ENCODE measurements around the gene ROPN1B.

The ROPN1B gene

GRCh38 chr3:126005951-126006350 lies 37.0 kb downstream of the ROPN1B start:
- no peak for DNase-seq

GRCh38 chr3:126008219-126008618 lies 39.2 kb downstream of the ROPN1B start:
- DNase-seq = no peak

GRCh38 chr3:126009181-126009580 lies 40.2 kb downstream of the ROPN1B start:
- DNase-seq = no peak

GRCh38 chr3:126013751-126014156 lies 44.8 kb downstream of the ROPN1B start:
- DNase-seq = no peak

- DNase-seq = no peak
These were observed 45.3 kb downstream of the ROPN1B start for GRCh38 chr3:126014252-126014651.

- DNase-seq = no peak
These were observed 46.1 kb downstream of the ROPN1B start for GRCh38 chr3:126015075-126015474.

- DNase-seq = no peak
These were observed 47.6 kb downstream of the ROPN1B start for GRCh38 chr3:126016616-126017015.

GRCh38 chr3:126017362-126017761 lies 48.4 kb downstream of the ROPN1B start:
- DNase-seq = no peak

GRCh38 chr3:126018545-126018944 lies 49.6 kb downstream of the ROPN1B start:
- DNase-seq = no peak

- no peak for DNase-seq
These were observed 50.0 kb downstream of the ROPN1B start for GRCh38 chr3:126018995-126019394.

- no peak for DNase-seq
These were observed 50.7 kb downstream of the ROPN1B start for GRCh38 chr3:126019683-126020082.

GRCh38 chr3:126021224-126021623 lies 52.2 kb downstream of the ROPN1B start:
- DNase-seq = no peak

- no peak for DNase-seq
These were observed 52.7 kb downstream of the ROPN1B start for GRCh38 chr3:126021702-126022101.

GRCh38 chr3:126022741-126023359 lies 53.9 kb downstream of the ROPN1B start:
- DNase-seq = no peak

GRCh38 chr3:126023390-126023789 lies 54.4 kb downstream of the ROPN1B start:
- no peak for DNase-seq

- no peak for DNase-seq
These were observed 55.3 kb downstream of the ROPN1B start for GRCh38 chr3:126024049-126024854.

GRCh38 chr3:126025116-126025729 lies 56.2 kb downstream of the ROPN1B start:
- no peak for DNase-seq

GRCh38 chr3:126025862-126026261 lies 56.9 kb downstream of the ROPN1B start:
- no peak for DNase-seq

- DNase-seq = no peak
These were observed 57.3 kb downstream of the ROPN1B start for GRCh38 chr3:126026277-126026751.

GRCh38 chr3:126026761-126027160 lies 57.8 kb downstream of the ROPN1B start:
- no peak for DNase-seq

- DNase-seq = no peak
These were observed 59.1 kb downstream of the ROPN1B start for GRCh38 chr3:126028096-126028495.

GRCh38 chr3:126029241-126029640 lies 60.3 kb downstream of the ROPN1B start:
- no peak for DNase-seq

- DNase-seq = no peak
These were observed 61.5 kb downstream of the ROPN1B start for GRCh38 chr3:126030455-126030854.

GRCh38 chr3:126031981-126032471 lies 63.0 kb downstream of the ROPN1B start:
- DNase-seq = no peak

All from DMS79 treated with DMSO at 0.1 percent for 48 hours (cell line).